ENCODE measurements around the gene SCAMP4.
"Not testable (repeated sequence)": the region's sequence is repeated elsewhere in the genome, so short reads cannot be mapped to it uniquely, and the experiment has no call there.

DNA sequence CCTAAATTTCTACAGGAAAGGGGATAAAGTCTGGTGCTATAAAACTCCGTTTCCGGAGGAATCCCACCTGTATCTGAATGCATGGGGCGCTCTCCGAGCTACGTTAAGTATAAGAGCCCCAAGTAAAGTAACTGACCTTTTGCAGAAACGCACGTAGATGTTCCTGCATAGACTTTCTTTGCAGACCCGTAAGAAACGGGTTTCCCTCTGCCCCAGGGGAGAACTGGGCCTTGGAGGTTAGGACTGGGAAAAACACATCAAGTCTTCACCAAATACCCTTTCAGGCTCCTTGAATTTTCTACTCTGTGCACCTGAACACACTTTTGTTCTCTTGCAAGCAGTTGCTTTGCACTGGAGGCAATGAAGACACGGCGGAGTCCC is 29.9 kb upstream of the SCAMP4 start:
- TF ChIP-seq CTCF (IDR thresholded peaks at IDR 0.05 in 4 of 5, conservative IDR thresholded peaks at IDR 0.05 in 1 of 5); POLR2A (IDR thresholded peaks at IDR 0.05): not testable (repeated sequence)

All from gastrocnemius medialis (tissue), 4 donors.